ENCODE measurements around the gene FOXO4.

The FOXO4 gene

GRCh38 chrX:71057848-71058530, 37.7 kb upstream of the FOXO4 start:
- no peak overlapping the region for H3K27ac ChIP-seq
- no peaks in the 10 kb centered on the region for H3K4me1 ChIP-seq (ENCODE audit: low read depth, poor library complexity, severe bottlenecking)
- no peaks in the 10 kb centered on the region for H3K27me3 ChIP-seq (ENCODE audit: insufficient read depth, low read depth)
- no peaks in the 10 kb centered on the region for H3K79me2 ChIP-seq (ENCODE audit: insufficient read depth, low read depth)
- no peak overlapping the region for H3K9ac ChIP-seq
- H3K4me2 ChIP-seq: no peak overlapping the region
- TF ChIP-seq CTCF (conservative IDR thresholded peaks at IDR 0.05; ENCODE audit: low read depth, low read length): no peak
- no peaks in the 10 kb centered on the region for H3K36me3 ChIP-seq (ENCODE audit: insufficient read depth)
- H3K4me3 ChIP-seq (IDR thresholded peaks at IDR 0.05; ENCODE audit: insufficient read depth, low read depth, low read length): no peak overlapping the region
- H2AFZ ChIP-seq (ENCODE audit: low read depth): no peak overlapping the region
- H4K20me1 ChIP-seq (ENCODE audit: insufficient read depth): no peaks in the 10 kb centered on the region

- H3K9ac ChIP-seq: no peak overlapping the region
- H3K4me1 ChIP-seq (ENCODE audit: low read depth, poor library complexity, severe bottlenecking): no peaks in the 10 kb centered on the region
- no peak overlapping the region for H3K4me3 ChIP-seq (IDR thresholded peaks at IDR 0.05; ENCODE audit: insufficient read depth, low read depth, low read length)
- H3K27me3 ChIP-seq (ENCODE audit: insufficient read depth, low read depth): no peaks in the 10 kb centered on the region
- H3K79me2 ChIP-seq (ENCODE audit: insufficient read depth, low read depth): peaks cover 8% of the 10 kb centered on the region; the same call in 1 of the 2 replicates
- no peak for TF ChIP-seq CTCF (conservative IDR thresholded peaks at IDR 0.05; ENCODE audit: low read depth, low read length)
- no peaks in the 10 kb centered on the region for H3K36me3 ChIP-seq (ENCODE audit: insufficient read depth)
- no peak overlapping the region for H2AFZ ChIP-seq (ENCODE audit: low read depth)
- no peak overlapping the region for H3K4me2 ChIP-seq
- H4K20me1 ChIP-seq (ENCODE audit: insufficient read depth): no peaks in the 10 kb centered on the region
- H3K27ac ChIP-seq: no peak overlapping the region
Observed at GRCh38 chrX:71060127-71060526, 35.5 kb upstream of the FOXO4 start.

- H3K27me3 ChIP-seq (ENCODE audit: insufficient read depth, low read depth): no peaks in the 10 kb centered on the region
- H3K4me2 ChIP-seq: peak overlapping the region; percentile 94
- 0 out of 2 replicates have a peak overlapping the region, but pooled peaks have one; percentile 71 for H2AFZ ChIP-seq (ENCODE audit: low read depth)
- TF ChIP-seq CTCF (conservative IDR thresholded peaks at IDR 0.05; ENCODE audit: low read depth, low read length): no peak
- H3K36me3 ChIP-seq (ENCODE audit: insufficient read depth): no peaks in the 10 kb centered on the region
- H3K9ac ChIP-seq: peak overlapping the region; percentile 47; the same call in 1 of the 2 replicates
- H3K4me3 ChIP-seq (IDR thresholded peaks at IDR 0.05; ENCODE audit: insufficient read depth, low read depth, low read length): peak overlapping the region; percentile 7
- H3K27ac ChIP-seq: no peak overlapping the region
- peaks cover 11% of the 10 kb centered on the region for H3K4me1 ChIP-seq (ENCODE audit: low read depth, poor library complexity, severe bottlenecking)
- H4K20me1 ChIP-seq (ENCODE audit: insufficient read depth): no peaks in the 10 kb centered on the region
- peaks cover 20% of the 10 kb centered on the region for H3K79me2 ChIP-seq (ENCODE audit: insufficient read depth, low read depth)
Observed at GRCh38 chrX:71067089-71067488, 28.6 kb upstream of the FOXO4 start.

- Histone ChIP-seq H3K79me2 (ENCODE audit: insufficient read depth, low read depth) (peaks cover 20% of the 10 kb centered on the region), H3K4me1 (ENCODE audit: low read depth, poor library complexity, severe bottlenecking) (peaks cover 11% of the 10 kb centered on the region), H3K36me3 (ENCODE audit: insufficient read depth) (no peaks in the 10 kb centered on the region), H4K20me1 (ENCODE audit: insufficient read depth) (no peaks in the 10 kb centered on the region), H3K4me3 (IDR thresholded peaks at IDR 0.05; ENCODE audit: insufficient read depth, low read depth, low read length) (peak overlapping the region; percentile 47), H3K27ac (no peak overlapping the region; the same call in 1 of the 2 replicates), H3K27me3 (ENCODE audit: insufficient read depth, low read depth) (no peaks in the 10 kb centered on the region), H3K4me2 (peak overlapping the region; percentile 94), H2AFZ (ENCODE audit: low read depth) (peak overlapping the region; percentile 71; the same call in 1 of the 2 replicates), H3K9ac (peak overlapping the region; percentile 47; the same call in 1 of the 2 replicates)
- TF ChIP-seq CTCF (conservative IDR thresholded peaks at IDR 0.05; ENCODE audit: low read depth, low read length): no peak
Observed at GRCh38 chrX:71067712-71068043, 28.0 kb upstream of the FOXO4 start.

Data from KMS-11 (cell line).